OCI-LY3 (cell line): ENCODE results near the gene GPBAR1.

Source experiments
- H2AFZ ChIP-seq: fragments of 200-600, 300-600 bp; shearing (Covaris generic); 2 replicates; pipeline ENCODE4 v1.6.0; 2014; ENCODE audit warnings: antibody characterized with exemption, low read depth, low read length
- H3K27ac ChIP-seq: fragments of 200-600, 300-600 bp; sonication (generic); 2 replicates; pipeline ENCODE4 v1.5.1; 2014; ENCODE audit warnings: mild to moderate bottlenecking, low read length, moderate library complexity, mixed read lengths
- H3K27me3 ChIP-seq: fragments of 200-600, 300-600 bp; sonication (generic); 2 replicates; pipeline ENCODE4 v1.6.1; 2014; ENCODE audit warnings: low read depth, low read length, mixed read lengths
- H3K36me3 ChIP-seq: fragments of 200-600, 300-600 bp; sonication (generic); replicated peaks from 2 replicates; pipeline ENCODE3; 2014; ENCODE audit warnings: low read depth, low read length, mixed read lengths
- H3K4me1 ChIP-seq: fragments of 300-600, 200-600 bp; sonication (generic); 2 replicates; pipeline ENCODE4 v1.6.1; 2014; ENCODE audit warnings: low read length, mixed read lengths
- H3K4me2 ChIP-seq: fragments of 200-600, 300-600 bp; sonication (generic); 2 replicates; pipeline ENCODE4 v1.6.1; 2014; ENCODE audit warnings: low read length, mixed read lengths
- H3K4me3 ChIP-seq: fragments of 300-600, 200-600 bp; sonication (generic); 2 replicates; pipeline ENCODE4 v1.5.1; 2014; ENCODE audit warnings: antibody characterized with exemption, mild to moderate bottlenecking, low read length, moderate library complexity
- H3K79me2 ChIP-seq: fragments of 300-600, 200-600 bp; shearing (Covaris generic); 2 replicates; pipeline ENCODE4 v1.6.1; 2014; ENCODE audit warnings: mild to moderate bottlenecking, low read length, mixed read lengths
- H3K9ac ChIP-seq: fragments of 300-600, 200-600 bp; shearing (Covaris generic); 2 replicates; pipeline ENCODE4 v1.6.0; 2014; ENCODE audit warnings: mild to moderate bottlenecking, low read length, moderate library complexity
- H3K9me3 ChIP-seq: fragments of 200-600, 300-600 bp; shearing (Covaris generic); 2 replicates; pipeline ENCODE4 v1.6.1; 2014; ENCODE audit warnings: low read length, mixed read lengths; ENCODE audit not compliant: insufficient read depth
- H4K20me1 ChIP-seq: fragments of 200-600, 300-600 bp; sonication (generic); 2 replicates; pipeline ENCODE4 v1.6.1; 2016; ENCODE audit warnings: low read length, mixed read lengths; ENCODE audit not compliant: insufficient read depth
- EZH2phosphoT487 ChIP-seq: fragments of 200-600 bp; shearing (Covaris generic); IDR thresholded peaks from 2 replicates; pipeline ENCODE4 v1.6.1; 2018; ENCODE audit warnings: antibody characterized with exemption, mixed run types, low read depth
- TF ChIP-seq, protein P1 (sequence below): fragments of 200-600, 300-600 bp; sonication (generic); IDR thresholded peaks from 2 replicates; pipeline ENCODE4 v1.5.1; 2014; ENCODE audit warnings: antibody characterized with exemption, low read length, low read depth

Gene GPBAR1

DNA sequence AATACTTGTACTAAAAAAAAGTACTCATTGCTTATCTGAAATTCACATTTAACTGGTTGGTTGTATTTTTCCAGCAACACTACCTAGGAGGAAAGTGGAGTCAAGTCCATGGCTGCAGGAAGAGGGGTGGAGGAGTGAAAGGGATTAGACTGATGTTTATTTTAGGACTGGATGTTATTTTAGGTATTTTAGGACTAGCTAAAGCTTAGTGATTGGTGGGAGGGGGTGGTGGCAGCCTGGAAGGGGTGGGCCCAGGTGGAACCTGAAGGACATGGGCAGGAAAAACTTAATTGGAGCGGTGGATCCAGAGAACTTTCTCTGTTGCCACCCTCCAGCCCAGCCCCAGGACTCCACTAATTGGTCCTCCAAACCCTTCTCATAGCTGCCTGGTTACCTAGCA is 35.4 kb downstream of the GPBAR1 start:
- no peak overlapping the region for H3K27ac ChIP-seq
- no peaks in the 10 kb centered on the region for H4K20me1 ChIP-seq
- no peak overlapping the region for H3K4me2 ChIP-seq
- no peak overlapping the region for H3K4me3 ChIP-seq
- no peaks in the 10 kb centered on the region for H3K9me3 ChIP-seq
- no peak for TF ChIP-seq EZH2phosphoT487
- TF ChIP-seq, protein P1, sequence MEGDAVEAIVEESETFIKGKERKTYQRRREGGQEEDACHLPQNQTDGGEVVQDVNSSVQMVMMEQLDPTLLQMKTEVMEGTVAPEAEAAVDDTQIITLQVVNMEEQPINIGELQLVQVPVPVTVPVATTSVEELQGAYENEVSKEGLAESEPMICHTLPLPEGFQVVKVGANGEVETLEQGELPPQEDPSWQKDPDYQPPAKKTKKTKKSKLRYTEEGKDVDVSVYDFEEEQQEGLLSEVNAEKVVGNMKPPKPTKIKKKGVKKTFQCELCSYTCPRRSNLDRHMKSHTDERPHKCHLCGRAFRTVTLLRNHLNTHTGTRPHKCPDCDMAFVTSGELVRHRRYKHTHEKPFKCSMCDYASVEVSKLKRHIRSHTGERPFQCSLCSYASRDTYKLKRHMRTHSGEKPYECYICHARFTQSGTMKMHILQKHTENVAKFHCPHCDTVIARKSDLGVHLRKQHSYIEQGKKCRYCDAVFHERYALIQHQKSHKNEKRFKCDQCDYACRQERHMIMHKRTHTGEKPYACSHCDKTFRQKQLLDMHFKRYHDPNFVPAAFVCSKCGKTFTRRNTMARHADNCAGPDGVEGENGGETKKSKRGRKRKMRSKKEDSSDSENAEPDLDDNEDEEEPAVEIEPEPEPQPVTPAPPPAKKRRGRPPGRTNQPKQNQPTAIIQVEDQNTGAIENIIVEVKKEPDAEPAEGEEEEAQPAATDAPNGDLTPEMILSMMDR = no peak
- H3K36me3 ChIP-seq = no peaks in the 10 kb centered on the region
- H3K4me1 ChIP-seq = peaks cover 16% of the 10 kb centered on the region
- H3K79me2 ChIP-seq = no peaks in the 10 kb centered on the region
- H3K9ac ChIP-seq = no peak overlapping the region
- H3K27me3 ChIP-seq = no peaks in the 10 kb centered on the region
- H2AFZ ChIP-seq = no peak overlapping the region

DNA sequence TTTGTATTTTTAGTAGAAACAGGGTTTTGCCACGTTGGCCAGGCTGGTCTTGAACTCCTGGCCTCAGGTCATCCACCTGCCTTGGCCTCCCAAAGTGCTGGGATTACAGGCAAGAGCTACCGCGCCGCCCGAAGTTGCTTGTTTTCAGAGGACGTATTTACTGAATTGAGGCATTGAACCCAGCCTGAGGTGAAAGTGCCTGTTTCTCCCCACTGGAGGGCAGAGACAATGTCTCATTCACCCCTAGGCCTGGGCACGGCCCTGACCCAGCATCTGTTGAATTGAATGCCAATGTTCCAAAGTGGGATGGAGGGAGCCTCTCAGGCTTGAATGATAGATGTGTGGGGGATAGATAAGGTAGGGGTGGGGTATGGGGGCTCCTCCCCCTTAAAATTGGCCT is 36.0 kb downstream of the GPBAR1 start:
- TF ChIP-seq, protein P1 = no peak
- TF ChIP-seq EZH2phosphoT487 = no peak
- H3K4me2 ChIP-seq = no peak overlapping the region
- no peak overlapping the region for H3K9ac ChIP-seq
- H3K36me3 ChIP-seq = no peaks in the 10 kb centered on the region
- H3K79me2 ChIP-seq = no peaks in the 10 kb centered on the region
- no peaks in the 10 kb centered on the region for H3K27me3 ChIP-seq
- no peak overlapping the region for H3K27ac ChIP-seq
- no peaks in the 10 kb centered on the region for H4K20me1 ChIP-seq
- no peak overlapping the region for H2AFZ ChIP-seq
- H3K4me3 ChIP-seq = no peak overlapping the region
- peaks cover 11% of the 10 kb centered on the region for H3K4me1 ChIP-seq
- no peaks in the 10 kb centered on the region for H3K9me3 ChIP-seq

DNA sequence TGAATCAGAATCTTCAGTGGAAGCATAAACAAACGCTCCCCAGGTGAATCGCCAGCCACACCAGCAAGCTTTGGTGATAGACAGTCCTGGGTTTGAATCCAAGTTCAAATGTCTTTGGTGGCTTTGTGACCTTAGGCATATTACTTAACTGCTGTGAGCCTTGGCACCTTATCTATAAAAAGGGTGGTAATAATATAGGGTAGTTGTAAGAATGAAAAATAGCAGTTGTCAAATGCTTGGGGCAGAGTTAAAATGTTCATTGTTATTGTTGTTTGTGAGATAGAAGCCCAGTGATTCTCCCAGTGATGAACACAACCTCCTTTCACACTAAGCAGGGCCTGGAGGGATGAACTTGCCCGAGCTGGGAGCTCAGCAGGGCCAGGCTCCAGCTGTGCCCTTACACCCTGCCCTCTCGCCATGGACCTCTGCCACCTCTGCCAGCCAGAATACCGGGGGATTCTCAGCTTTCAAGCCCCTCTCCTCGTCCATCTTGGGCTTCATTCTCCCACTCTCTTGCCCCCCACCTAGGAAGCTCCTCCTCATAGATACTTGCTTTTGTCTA is 37.6 kb downstream of the GPBAR1 start:
- Histone ChIP-seq H2AFZ (no peak overlapping the region), H3K9ac (no peak overlapping the region), H3K9me3 (no peaks in the 10 kb centered on the region), H3K4me3 (no peak overlapping the region), H3K27ac (no peak overlapping the region), H4K20me1 (no peaks in the 10 kb centered on the region), H3K36me3 (no peaks in the 10 kb centered on the region), H3K27me3 (no peaks in the 10 kb centered on the region), H3K79me2 (no peaks in the 10 kb centered on the region), H3K4me1 (peaks cover 4% of the 10 kb centered on the region; the same call in 1 of the 2 replicates), H3K4me2 (no peak overlapping the region)
- no peak for TF ChIP-seq EZH2phosphoT487
- TF ChIP-seq, protein P1 = no peak

DNA sequence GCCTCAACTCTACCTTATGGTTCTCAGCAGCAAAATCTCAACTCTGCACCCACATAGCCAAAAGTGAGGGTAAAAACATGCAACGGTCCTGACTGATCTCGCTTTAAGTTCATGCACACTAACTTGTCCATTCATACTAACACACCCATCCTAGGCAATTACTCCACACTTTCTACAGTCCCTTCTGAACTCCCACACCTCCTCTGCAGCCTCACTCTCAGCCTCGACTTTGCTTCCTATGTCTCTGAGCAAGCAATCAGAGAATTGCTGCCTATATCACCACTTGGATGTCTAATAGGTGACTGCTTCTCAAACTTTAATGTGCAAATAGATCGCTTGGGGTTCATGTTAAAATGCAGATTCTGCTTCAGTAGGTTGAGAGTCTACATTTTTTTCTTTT is 39.3 kb downstream of the GPBAR1 start:
- Histone ChIP-seq H3K9me3 (no peaks in the 10 kb centered on the region), H3K79me2 (no peaks in the 10 kb centered on the region), H3K36me3 (no peaks in the 10 kb centered on the region), H3K4me2 (no peak overlapping the region), H3K27ac (no peak overlapping the region), H2AFZ (no peak overlapping the region), H4K20me1 (no peaks in the 10 kb centered on the region), H3K9ac (no peak overlapping the region), H3K4me3 (no peak overlapping the region), H3K4me1 (peaks cover 2% of the 10 kb centered on the region; the same call in 1 of the 2 replicates), H3K27me3 (no peaks in the 10 kb centered on the region)
- TF ChIP-seq EZH2phosphoT487 = no peak
- TF ChIP-seq, protein P1 = no peak
